ENCODE measurements around the gene PCDH7.

Gene PCDH7

DNA sequence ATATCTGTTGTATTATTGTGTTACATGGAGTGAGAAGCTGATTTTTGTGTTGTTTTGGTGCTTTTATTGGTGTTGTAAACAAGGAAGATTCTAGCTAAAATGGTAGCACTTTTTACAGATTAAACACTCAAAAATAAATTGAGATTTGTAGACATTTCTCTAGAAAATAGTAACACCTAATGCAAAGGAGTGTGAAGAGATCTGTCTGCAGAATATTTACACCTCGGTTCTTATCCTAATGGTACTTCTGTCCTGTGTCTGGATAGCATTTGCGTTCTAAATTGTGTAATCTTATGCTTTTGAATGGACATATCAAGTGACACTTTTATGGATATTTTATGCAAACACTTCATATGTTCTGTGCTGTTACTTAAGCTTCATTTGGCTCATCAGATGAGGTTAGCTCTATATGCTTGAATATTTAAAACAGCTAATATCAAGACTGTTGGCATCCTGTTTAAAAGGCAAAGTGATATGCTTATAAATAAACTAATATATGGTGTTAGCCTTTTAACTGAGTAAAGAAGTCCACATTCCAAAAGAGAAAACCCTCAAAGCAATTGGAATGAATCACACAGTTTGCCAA is 6.0 kb downstream of the PCDH7 start:
- no peak for DNase-seq

DNA sequence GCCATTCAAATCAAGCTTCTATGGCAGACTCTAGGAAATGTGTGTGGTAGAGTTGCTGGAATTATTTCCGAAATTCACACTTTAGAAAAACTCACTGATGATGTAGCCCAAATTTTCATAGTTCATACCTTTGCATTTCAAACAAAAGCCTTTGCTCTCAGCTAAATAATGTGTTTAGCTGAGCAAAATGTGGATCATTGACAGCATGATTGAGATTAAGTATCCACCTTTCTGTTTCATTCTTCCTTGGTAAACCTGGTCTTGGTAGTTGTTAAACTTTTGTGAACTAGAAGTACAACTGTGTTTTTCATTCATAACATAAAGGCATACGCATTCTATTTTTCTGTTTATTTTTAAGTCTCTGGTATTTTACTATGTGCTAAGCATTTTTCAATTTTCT is 7.2 kb downstream of the PCDH7 start:
- no peak for DNase-seq

DNA sequence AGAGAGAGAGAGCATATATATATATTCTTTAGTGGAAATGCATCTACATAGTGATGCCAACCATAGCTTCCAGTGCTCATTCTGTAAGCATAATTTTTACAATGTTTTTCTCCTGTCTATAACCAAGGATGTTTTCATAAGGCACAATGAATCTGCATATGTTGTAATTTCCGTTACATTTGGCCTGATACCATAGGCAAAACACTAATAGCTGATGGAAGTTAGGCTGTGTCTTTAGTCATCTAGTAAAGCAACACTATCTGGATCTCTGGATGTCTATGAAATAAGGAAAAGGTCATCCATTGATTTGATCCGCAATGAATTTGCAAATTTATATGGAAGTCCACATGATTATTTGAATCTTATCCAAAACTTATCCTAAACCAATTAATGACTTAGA is 8.1 kb downstream of the PCDH7 start:
- no peak for DNase-seq

DNA sequence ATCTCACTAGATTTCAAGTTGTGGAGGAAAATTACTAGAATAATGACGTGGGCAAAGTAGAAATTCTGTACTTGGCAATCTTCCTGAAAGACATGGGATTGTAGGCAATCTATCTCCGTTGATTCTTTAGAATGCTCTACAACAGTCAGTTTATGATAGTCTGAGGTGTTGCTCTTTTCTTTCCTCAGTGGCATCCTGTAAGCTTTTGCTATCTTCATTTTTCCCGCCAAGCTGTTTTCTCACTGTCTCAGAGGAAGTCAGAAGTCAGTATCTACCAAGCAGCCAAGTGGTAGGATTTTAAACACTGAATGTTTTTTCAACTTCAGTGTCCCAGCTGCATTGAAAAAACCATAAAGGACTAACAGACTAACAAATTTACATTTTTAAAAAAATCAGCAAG is 23.7 kb downstream of the PCDH7 start:
- no peak for DNase-seq

DNA sequence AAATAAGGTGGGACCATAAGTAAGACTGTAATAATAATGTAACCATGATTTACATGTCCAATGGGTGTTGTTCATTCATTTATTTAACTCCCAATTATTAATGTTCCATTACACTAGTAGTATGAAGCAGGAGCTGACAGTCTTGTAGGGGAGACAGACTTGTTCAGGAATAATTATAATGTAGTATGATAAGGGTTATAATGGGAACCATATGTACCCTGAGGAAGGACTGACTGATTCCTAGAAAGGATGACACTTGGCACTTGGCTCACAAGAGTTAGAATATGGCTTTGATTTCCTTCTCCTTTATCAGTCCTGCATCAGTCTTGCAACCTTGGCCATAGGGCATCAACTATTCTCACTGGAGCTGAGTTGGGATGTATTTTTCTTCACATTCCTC is 24.2 kb downstream of the PCDH7 start:
- DNase-seq: no peak

DNA sequence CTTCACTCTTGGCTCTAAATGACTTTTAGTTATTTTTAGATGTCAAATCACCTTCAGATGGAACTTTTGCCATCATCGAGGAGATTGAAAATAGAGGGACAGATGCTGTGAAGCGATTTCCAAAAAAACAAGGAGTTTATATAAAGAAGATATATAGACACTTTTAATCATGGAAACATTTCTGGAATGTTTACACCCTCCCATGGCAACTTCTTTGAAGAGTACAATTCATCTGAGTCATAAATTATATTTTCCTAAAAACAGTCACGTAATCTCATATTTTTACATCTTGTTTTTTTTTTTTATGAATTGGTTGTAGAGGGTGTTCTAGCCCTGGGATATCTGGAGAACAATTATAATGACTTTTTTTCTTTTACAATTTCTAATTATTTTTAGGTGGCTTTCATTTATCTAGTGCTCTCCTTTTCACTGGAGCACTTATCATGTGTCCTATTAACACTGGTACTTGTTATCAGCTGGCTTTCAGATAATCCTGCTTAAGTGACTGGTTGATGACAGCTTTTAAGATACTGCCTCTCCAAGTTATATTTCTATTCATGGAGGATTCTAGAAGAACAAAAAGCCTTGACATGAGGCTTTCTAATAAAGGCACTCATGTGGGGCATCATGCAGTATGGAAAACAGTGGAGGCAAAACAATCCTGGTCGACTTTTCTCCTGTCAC is 24.9 kb downstream of the PCDH7 start:
- DNase-seq: no peak

DNA sequence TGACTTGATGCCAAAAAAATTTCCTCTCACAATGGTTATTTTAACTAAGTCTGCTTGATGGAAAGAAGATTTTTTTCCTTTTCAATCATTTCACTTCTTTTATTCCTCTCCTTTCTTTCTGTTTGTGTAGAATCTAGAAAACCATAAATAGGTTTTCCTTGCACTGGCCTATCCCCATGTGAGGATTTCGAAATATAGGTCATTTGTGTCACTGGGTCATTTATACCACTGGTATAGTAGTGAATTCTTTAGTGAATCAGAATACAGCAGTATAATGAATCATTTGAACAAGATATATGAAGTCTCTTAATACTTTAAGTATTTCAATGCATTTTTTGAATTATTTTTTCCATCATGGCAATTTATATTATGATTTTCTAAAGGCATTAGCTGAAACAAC is 26.6 kb downstream of the PCDH7 start:
- no peak for DNase-seq

DNA sequence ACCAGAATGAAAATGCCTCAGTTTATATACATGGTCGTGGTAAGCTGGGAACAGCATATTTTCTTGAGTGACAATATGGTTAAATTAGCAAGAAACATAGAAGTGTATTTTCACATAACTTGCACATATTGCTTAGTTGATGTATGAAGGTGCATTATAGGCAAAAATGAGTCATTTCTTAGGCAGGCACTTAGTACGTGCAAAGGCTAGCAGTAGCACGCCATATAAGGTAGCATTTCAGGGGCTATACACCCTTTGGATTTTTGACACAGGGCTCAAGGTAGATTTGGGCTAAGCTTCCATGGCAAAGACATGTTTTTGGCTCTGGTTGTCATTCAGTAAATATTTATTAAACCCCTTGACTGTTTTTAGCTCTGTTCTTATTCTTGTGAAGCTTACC is 33.1 kb downstream of the PCDH7 start:
- DNase-seq: no peak

DNA sequence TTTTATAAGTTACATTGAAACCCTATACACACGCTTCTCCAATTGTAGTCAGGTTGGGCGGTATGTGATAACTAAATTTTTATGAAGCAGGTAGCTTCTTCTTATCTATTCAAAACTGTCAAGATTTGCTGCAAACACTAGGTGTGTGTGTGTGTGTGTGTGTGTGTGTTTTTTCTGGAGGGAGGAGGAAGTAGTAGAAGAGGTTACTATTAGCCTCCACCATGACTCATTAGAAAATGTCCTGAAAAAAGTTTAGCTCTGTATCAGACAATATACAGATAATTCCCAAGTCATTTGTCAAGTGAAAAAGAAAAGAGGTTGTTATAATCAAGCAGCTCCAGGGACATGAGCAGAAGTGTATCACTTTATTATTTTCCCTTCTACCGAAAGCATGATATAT is 33.9 kb downstream of the PCDH7 start:
- DNase-seq: no peak

DNA sequence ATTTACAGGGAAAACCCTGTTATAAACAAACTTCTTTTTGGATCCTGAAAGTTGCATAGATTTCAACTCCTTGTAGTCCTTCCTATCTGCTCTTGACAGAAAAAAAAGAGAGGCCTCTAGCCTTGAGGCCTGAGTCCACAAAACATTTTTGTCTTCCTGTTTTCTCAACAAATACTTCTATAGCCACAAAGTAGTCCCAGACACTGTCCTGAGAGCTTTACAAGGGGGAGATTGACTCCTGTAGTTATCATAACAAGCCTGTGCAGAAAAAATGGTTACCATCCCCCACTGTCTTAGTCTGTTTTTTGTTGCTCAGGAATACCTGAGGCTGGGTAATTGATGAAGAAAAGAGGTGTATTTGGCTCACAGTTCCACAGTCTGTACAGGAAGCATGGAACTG is 35.2 kb downstream of the PCDH7 start:
- DNase-seq: no peak

DNA sequence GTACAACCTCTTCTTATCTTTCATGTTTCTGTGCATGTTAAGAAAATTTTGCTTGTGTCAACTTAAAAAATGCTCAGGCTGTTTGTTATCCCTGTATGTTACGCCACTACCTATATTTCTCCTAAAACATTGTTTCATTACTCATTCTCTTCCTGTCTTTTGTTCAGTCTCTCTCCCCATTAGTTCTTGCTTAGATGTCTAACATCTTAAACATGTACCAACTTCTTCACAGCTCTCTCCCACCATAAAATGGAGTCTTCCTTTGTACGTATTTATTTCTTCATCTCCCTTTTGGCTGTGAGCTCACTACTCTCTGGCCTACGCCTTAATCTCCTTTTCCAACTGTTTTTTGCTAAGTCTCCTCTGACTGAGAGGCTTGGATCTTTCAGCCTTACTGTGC is 36.4 kb downstream of the PCDH7 start:
- DNase-seq: no peak

DNA sequence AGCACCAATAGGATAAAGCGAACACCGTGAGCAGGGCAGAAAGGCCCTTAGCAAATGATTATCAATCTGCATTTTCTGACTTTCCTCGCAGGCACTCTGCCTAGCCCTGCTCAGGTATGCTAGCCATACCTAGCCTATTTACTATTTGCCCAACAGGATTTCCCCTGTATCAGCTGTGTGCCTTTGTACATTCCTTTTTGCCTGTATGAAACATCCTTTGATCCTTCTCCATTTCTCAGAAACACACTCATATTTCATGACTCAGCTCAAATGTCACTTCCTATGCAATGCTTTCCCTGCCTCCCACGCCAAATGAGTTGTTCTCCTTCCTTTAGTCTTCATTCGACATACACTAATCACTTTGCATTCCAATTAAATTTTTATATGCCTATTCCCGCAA is 37.2 kb downstream of the PCDH7 start:
- DNase-seq: no peak

DNA sequence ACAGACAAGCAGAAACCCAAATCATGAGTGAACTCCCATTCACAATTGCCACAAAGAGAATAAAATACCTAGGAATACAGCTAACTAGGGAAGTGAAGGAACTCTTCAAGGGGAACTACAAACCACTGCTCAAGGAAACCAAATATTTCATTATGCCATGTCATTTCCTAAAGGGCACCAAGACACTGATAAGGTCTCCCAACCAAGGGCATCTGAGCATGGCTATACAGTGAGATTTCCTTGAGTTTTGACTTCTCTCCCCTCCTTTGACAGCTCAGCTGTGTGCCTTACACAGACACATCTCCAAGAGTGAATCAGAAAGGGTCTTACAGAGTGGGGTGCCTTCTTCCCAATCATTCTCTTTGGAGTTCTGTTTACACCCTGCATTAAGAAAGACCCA is 40.4 kb downstream of the PCDH7 start:
- DNase-seq: no peak

DNA sequence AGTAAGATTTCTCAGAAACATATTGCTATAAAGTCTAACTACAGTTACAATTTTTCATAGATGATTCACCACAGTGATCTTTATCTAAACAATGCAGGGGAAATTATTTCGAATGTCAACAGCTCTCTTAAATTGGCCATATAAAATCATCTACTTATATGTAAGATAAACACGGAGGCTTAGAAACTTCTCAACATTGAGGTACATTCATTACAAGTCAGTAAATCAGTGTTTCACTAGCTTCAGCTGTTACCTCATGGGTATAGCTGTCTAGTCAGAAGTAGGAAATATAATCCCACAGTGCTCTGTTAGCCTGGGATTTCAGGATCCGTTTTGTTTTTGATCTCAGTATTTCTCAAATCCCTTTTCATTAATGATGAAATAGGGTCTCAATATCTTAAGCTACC is 43.2 kb downstream of the PCDH7 start:
- no peak for DNase-seq

DNA sequence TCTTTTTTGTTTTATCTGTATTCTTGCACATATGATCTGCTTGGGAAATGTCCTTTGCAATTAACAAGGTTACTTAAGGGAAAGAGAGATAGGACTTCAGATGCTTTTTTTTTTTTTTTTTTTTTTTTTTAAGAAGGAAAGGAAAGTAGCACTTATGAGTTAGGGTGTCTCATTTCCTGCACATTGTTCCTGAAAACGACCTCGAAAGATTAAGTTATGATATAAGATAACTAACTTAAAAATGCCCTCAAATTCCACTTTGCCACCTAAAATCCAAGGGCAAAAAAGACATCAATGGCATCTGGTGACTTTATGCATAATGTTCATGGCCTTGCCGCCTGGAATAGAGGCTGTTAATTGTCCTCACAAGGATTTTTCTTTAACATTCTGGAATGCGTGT is 44.9 kb downstream of the PCDH7 start:
- DNase-seq: no peak

DNA sequence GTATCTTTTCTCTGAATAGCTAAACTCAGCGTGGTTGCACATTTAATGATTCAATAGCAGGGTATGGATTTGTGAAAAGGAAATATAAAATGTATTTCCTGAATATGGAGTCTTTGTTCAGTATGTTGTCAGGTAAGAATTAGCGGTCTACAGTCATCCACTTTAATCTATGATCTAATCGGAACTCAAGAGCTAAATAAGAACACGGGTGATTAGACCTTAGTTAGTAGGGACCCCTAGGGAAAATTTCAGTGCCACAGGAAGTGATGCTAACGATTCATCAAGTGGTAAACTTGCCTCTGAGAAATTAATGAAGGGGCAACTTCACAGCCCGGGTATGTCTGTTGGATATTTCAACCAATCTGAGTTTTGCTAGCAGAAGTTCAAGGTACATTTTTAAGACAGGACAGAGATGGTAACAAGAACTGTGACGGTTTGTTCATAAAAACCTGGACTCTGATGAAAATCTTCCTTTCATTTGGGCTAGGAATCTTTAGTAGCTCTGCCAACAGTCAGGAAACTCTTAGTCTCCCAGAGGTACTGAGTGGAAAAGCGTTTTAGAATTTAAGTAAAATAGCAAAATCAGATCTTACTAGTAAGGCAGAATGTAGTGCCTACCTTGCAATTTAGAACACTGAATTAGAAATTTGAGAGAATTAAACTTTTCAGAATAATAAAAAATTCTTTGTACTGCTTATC is 47.1 kb downstream of the PCDH7 start:
- no peak for DNase-seq

DNA sequence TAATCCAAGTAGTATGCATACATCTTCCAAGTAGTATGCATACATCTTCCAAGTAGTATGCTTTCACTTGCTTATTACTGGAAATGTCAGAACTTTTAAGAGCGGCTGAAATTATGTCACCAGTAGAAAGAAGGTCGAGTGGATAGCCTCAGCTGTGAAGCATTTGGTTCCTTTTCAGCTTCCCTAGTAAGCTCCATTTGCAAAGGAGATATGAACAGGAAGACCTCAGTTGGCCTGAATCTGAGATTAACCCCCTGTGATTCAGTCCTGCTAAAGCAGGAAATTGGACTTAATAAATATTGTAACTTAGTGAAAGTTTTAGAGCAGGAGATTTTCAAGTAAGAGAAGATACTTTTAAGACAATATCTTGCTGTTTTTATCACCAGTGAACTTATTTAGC is 48.1 kb downstream of the PCDH7 start:
- no peak for DNase-seq

DNA sequence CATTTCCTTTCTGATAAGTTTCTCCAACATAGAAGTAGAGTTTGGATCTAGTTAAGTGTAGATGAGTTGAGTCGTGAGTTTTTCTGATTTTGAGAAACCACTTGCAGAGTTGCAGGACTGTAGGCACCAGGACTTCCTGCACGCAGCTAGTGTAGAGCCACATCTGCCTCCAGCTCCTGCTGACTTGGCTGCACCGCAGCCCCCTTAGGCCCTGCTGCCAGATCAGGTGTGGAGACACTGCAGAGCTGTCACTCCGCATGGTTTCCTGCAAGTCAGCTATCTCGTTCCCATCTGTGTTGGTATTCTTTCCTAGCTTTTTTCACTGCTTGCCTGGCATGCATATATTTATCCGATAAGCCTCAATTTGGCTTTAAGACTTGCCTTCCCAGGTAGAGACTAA is 48.9 kb downstream of the PCDH7 start:
- DNase-seq: no peak

DNA sequence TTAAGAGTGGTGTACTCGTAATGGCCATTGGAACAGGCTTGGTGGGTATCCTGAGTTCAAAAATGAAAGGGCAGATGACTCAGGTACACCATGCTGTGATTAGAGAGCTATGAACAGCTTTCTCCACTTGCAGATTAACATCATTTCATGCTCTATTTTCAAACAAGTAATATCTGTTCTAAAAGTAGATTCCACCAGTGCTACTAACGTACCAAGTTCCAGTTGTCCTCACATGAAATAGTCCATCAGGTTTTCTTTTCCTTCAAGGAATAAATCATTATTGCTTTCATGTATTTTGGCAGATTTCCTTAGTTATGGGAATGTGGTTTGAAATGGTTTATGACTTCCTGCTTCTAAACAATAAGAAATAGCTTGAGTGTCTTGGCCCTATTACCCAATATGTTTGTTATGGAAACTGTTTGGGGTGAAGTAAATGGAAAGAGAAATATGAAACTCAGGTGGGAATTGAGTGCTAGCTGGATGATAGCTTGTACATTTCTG is 49.9 kb downstream of the PCDH7 start:
- DNase-seq: no peak

DNA sequence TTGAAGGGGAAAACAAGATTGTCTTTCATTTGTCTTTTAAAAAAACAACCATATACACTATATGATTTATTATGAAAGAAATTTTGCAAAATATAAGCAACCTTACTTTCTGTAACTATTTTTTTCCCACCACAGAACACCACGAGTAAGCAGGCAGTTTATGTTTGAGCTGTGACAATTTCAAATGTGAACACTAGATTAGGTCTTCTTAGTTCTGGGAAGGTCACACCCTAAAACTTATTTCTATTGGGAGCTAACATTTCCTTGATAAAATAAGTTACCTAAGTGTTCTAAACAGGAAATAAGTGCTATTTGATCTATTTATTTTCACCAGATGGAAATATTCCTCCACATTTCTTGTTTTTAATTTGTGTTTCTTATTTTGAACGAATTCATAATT is 50.6 kb downstream of the PCDH7 start:
- DNase-seq: no peak

DNA sequence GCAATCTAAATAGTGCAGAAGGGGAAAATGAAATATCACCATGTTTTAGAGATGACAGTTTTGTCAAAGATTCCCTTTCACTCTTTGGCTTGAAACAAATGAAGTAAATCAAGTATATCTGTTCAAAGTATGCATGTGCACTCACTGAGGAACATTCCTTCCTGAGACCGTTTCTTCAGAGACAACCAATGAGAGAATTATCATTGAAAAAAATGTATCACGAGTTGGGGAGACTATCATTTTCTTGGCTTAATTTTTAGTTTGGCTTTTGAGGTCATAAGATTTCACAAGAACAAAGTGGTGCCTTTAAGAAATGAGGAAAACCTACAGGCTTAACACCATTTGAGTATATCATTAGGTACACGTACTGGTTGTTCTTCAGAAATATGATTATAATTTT is 56.3 kb downstream of the PCDH7 start:
- DNase-seq: no peak

DNA sequence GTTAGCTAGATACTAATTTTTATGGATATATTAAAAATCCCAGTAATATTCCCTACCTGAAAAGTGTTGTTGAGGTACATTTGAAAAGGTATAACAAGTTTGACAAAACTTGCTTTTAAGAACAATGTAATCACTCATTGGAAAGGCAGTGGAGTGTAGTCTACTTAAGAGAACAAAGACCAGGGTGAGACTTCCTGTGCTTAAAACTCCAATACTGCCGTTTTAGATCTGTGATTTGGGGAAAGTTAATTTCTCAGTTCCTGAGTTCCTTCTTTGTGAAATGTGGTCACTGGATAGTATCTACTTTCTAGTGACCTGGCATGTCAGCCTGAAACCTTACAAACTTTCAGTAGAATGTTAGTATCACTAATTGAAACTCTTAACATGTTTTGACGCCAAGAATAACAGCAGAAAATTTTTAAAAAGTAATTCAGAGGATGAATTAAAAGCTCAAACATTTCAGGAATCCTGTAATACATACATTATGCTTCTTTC is 56.8 kb downstream of the PCDH7 start:
- no peak for DNase-seq
